Testis (tissue), 3 donors: ENCODE measurements around the gene DUOXA1. TPM values are rescaled to one million over a fixed set of nuclear protein-coding genes. Genes with fewer than 3 reads are reported as not detected.
"Not testable (repeated sequence)": the region's sequence is repeated elsewhere in the genome, so short reads cannot be mapped to it uniquely, and the experiment has no call there.

Experiments used
- DNase-seq: peaks from one replicate; pipeline ENCODE4 v3.0.0-alpha.2; 2019
- H3K27ac ChIP-seq, 2 donors: fragments of 200-600 bp; sonication (generic); one replicate each; pipeline ENCODE4 v1.5.1; 2019
- H3K27me3 ChIP-seq: fragments of 200-600 bp; sonication (generic); one replicate; pipeline ENCODE4 v1.5.1; 2019
- H3K36me3 ChIP-seq: fragments of 200-600 bp; sonication (generic); one replicate; pipeline ENCODE4 v1.5.1; 2017; ENCODE audit warnings: low read depth; ENCODE audit errors: missing control alignments
- H3K4me1 ChIP-seq: fragments of 200-600 bp; sonication (generic); one replicate; pipeline ENCODE4 v1.5.1; 2019
- H3K4me3 ChIP-seq, 2 donors: fragments of 200-600 bp; sonication (generic); one replicate each; pipeline ENCODE4 v1.5.1; 2017 to 2019
- H3K9me3 ChIP-seq: fragments of 200-600 bp; sonication (generic); one replicate; pipeline ENCODE4 v1.5.1; 2017
- CTCF ChIP-seq, 3 experiments: fragments of 450-650 bp in 2 of 3; fragments of 200-600 bp in 1 of 3; sonication (generic) in 1 of 3; IDR thresholded peaks; one replicate each; pipeline ENCODE4 v1.5.1; 2016 to 2019; ENCODE audit warnings: antibody characterized with exemption in 3 of 3, mild to moderate bottlenecking in 2 of 3, moderate library complexity in 1 of 3
- POLR2A ChIP-seq: fragments of 450-650 bp; IDR thresholded peaks from one replicate; pipeline ENCODE4 v1.6.1; 2017; ENCODE audit warnings: antibody characterized with exemption, mild to moderate bottlenecking, moderate library complexity
- WGBS, 2 donors: methylation state at CpG; one replicate each; pipeline ENCODE4 v1.1.5; 2018; 5-methylcytosine and 5-hydroxymethylcytosine counted together
- intact Hi-C: fragments of 100-400 bp; cut with DNase I; formaldehyde crosslinking; loops from one replicate; pipeline ENCODE4 v1.15.1; 2023; ENCODE audit warnings: low total_unique reads
- polyA plus RNA-seq: library from polyadenylated mRNA; stranded (reverse); fragments of 350-450 nt; fragmentation: Illumina TruSeq; extraction: RNeasy Lipid Tissue Mini Kit (QIAGEN cat#74804); gene quantifications from one replicate; pipeline ENCODE4 v1.2.3, GENCODE V29; 2014; ENCODE audit warnings: low read depth, low replicate concordance; ENCODE audit not compliant: insufficient read depth
- total RNA-seq, 2 donors: library from RNA; depleted of rRNA; stranded (reverse); fragments of >200 nt; gene quantifications; one replicate each; pipeline ENCODE4 v1.2.3, GENCODE V29; 2016

Gene DUOXA1
- total and polyA plus RNA-seq, 3 donors from 2014 or later: 0.31 to 1.0 (median 0.94) TPM

GRCh38 chr15:45140557-45141250 is 11.0 kb upstream of the DUOXA1 start:
- WGBS, 2 donors: 92 to 95% methylated on average over 10 of the region's 10 CpGs
- no peak for TF ChIP-seq POLR2A

GRCh38 chr15:45139770-45140169 is 10.1 kb upstream of the DUOXA1 start:
- no peaks in the 10 kb centered on the region for H3K9me3 ChIP-seq
- TF ChIP-seq CTCF (IDR thresholded peaks at IDR 0.05) (no peak), POLR2A (no peak)
- 82 to 84% methylated on average over 6 of the region's 6 CpGs for WGBS, 2 donors

More at GRCh38 chr15:45140557-45141250, 11.0 kb upstream of the DUOXA1 start:
- no peak for DNase-seq
- intact Hi-C loops: no loop called here
- H3K27me3 ChIP-seq: no peaks in the 10 kb centered on the region
- no peak overlapping the region for H3K4me3 ChIP-seq
- no peaks in the 10 kb centered on the region for H3K4me1 ChIP-seq
- no peak overlapping the region for H3K27ac ChIP-seq
- H3K36me3 ChIP-seq: no peaks in the 10 kb centered on the region
- no peaks in the 10 kb centered on the region for H3K9me3 ChIP-seq

GRCh38 chr15:45138814-45139765 is 9.4 kb upstream of the DUOXA1 start:
- TF ChIP-seq POLR2A (no peak), CTCF (IDR thresholded peaks at IDR 0.05) (no peak)
- Histone ChIP-seq H3K27me3 (no peaks in the 10 kb centered on the region), H3K36me3 (no peaks in the 10 kb centered on the region), H3K27ac (no peak overlapping the region), H3K4me1 (peaks cover 5% of the 10 kb centered on the region), H3K4me3 (no peak overlapping the region), H3K9me3 (no peaks in the 10 kb centered on the region)
- DNase-seq: no peak
- WGBS, 2 donors: 31 to 63% methylated on average over 2 to 12 of the region's 12 CpGs
- intact Hi-C loops: no loop called here

More at GRCh38 chr15:45139770-45140169, 10.1 kb upstream of the DUOXA1 start:
- H3K27ac ChIP-seq: no peak overlapping the region
- intact Hi-C loops: no loop called here
- H3K27me3 ChIP-seq: no peaks in the 10 kb centered on the region
- H3K4me1 ChIP-seq: peaks cover 5% of the 10 kb centered on the region
- no peaks in the 10 kb centered on the region for H3K36me3 ChIP-seq
- H3K4me3 ChIP-seq: no peak overlapping the region
- DNase-seq: no peak

- Histone ChIP-seq H3K27me3 (no peaks in the 10 kb centered on the region), H3K4me1 (peaks cover 5% of the 10 kb centered on the region), H3K36me3 (no peaks in the 10 kb centered on the region), H3K27ac (no peak overlapping the region), H3K9me3 (no peaks in the 10 kb centered on the region), H3K4me3 (no peak overlapping the region)
- no peak for DNase-seq
- intact Hi-C loops: no loop called here
- WGBS, 2 donors: 82 to 84% methylated on average over 7 to 8 of the region's 8 CpGs
- TF ChIP-seq POLR2A (no peak), CTCF (IDR thresholded peaks at IDR 0.05) (no peak)
Observed at GRCh38 chr15:45137703-45138102, 8.0 kb upstream of the DUOXA1 start.

GRCh38 chr15:45136378-45136764 is 6.7 kb upstream of the DUOXA1 start:
- Histone ChIP-seq H3K4me3 (no peak overlapping the region), H3K27ac (no peak overlapping the region), H3K27me3 (no peaks in the 10 kb centered on the region), H3K36me3 (no peaks in the 10 kb centered on the region), H3K4me1 (peaks cover 5% of the 10 kb centered on the region), H3K9me3 (no peaks in the 10 kb centered on the region)
- intact Hi-C loops: no loop called here
- 16 to 18% methylated on average over 10 of the region's 10 CpGs for WGBS, 2 donors
- TF ChIP-seq POLR2A (no peak), CTCF (IDR thresholded peaks at IDR 0.05) (peak in 1 of 3 experiments; percentile 10)
- DNase-seq: no peak

GRCh38 chr15:45135705-45136377 is 6.2 kb upstream of the DUOXA1 start:
- H3K27me3 ChIP-seq, H3K9me3 ChIP-seq, DNase-seq, H3K4me3 ChIP-seq, H3K27ac ChIP-seq, H3K4me1 ChIP-seq, intact Hi-C loops, H3K36me3 ChIP-seq: not testable (repeated sequence)
- 0 to 9% methylated on average over 1 to 8 of the region's 37 CpGs for WGBS, 2 donors
